Astrocyte of the hippocampus (primary cell): Measurements from ENCODE around the gene RPS6KA2.
"Not testable (repeated sequence)": the region's sequence is repeated elsewhere in the genome, so short reads cannot be mapped to it uniquely, and the experiment has no call there.

ENCODE experiments used
- DNase-seq: peaks from one replicate; pipeline ENCODE4 v3.0.0; 2011; ENCODE audit warnings: low read depth, low spot score

RPS6KA2 gene

GRCh38 chr6:166635013-166635970 is 8.2 kb upstream of the RPS6KA2 start:
- no peak for DNase-seq

GRCh38 chr6:166634581-166634980 is 7.5 kb upstream of the RPS6KA2 start:
- not testable (repeated sequence) for DNase-seq

GRCh38 chr6:166633732-166634535 is 6.9 kb upstream of the RPS6KA2 start:
- no peak for DNase-seq

- DNase-seq, result no peak
These were observed 5.7 kb upstream of the RPS6KA2 start for GRCh38 chr6:166632731-166633130.

GRCh38 chr6:166630462-166630861 is 3.4 kb upstream of the RPS6KA2 start:
- no peak for DNase-seq

- DNase-seq, result no peak
These were observed 2.6 kb upstream of the RPS6KA2 start for GRCh38 chr6:166629628-166630027.

GRCh38 chr6:166627875-166628801 is 1.1 kb upstream of the RPS6KA2 start:
- peak; percentile 69 for DNase-seq

- DNase-seq, result peak; percentile 61
These were observed 646 bp downstream of the RPS6KA2 start for GRCh38 chr6:166626177-166627032.

- DNase-seq, result peak; percentile 50
These were observed 1.7 kb downstream of the RPS6KA2 start for GRCh38 chr6:166625356-166625755.

- peak; percentile 71 for DNase-seq
These were observed 2.8 kb downstream of the RPS6KA2 start for GRCh38 chr6:166624275-166624674.

GRCh38 chr6:166623318-166623717 is 3.7 kb downstream of the RPS6KA2 start:
- peak; percentile 59 for DNase-seq

GRCh38 chr6:166621114-166621540 is 5.9 kb downstream of the RPS6KA2 start:
- DNase-seq, result peak; percentile 38

GRCh38 chr6:166620478-166621113 is 6.5 kb downstream of the RPS6KA2 start:
- peak; percentile 43 for DNase-seq

GRCh38 chr6:166619912-166620311 is 7.1 kb downstream of the RPS6KA2 start:
- DNase-seq, result peak; percentile 98

- DNase-seq, result peak; percentile 91
These were observed 7.9 kb downstream of the RPS6KA2 start for GRCh38 chr6:166618866-166619761.

GRCh38 chr6:166618251-166618650 is 8.8 kb downstream of the RPS6KA2 start:
- DNase-seq, result no peak

- DNase-seq, result peak; percentile 56
These were observed 9.7 kb downstream of the RPS6KA2 start for GRCh38 chr6:166617359-166617758.
